Endothelial cell of umbilical vein (primary cell): Measurements from ENCODE around the gene BDKRB2. TPM values are rescaled to one million over a fixed set of nuclear protein-coding genes. Genes with fewer than 3 reads are reported as not detected.

Experiments used
- BruUV-seq: library from RNA; stranded (reverse); fragments of 400-500 nt; replicated peaks from 2 replicates; lab custom pipeline; 2021; lab: Mats Ljungman, UMichigan
- CTCF ChIA-PET: fragments of 300-600, 350-600 bp; sonication (Branson Sonifier 250); formaldehyde crosslinking; loops from one replicate; lab custom pipeline; 2021; ENCODE audit warnings: antibody characterized with exemption, inconsistent platforms; lab: Charles Lee
- POLR2A ChIA-PET: fragments of 300-600, 350-600 bp; sonication (Branson Sonifier 250); formaldehyde crosslinking; loops from one replicate; lab custom pipeline; 2021; ENCODE audit warnings: antibody characterized with exemption, inconsistent platforms; lab: Charles Lee
- DNase-seq: peaks from one replicate; pipeline ENCODE4 v3.0.0-alpha.2; 2011; ENCODE audit warnings: low read depth, low spot score
- FAIRE-seq: peaks from 2 replicates; lab custom pipeline; 2011; peaks lifted over from hg19 to GRCh38; lab: Jason Lieb, UNC
- H2AFZ ChIP-seq: 2 replicates; pipeline ENCODE4 v1.6.0; 2012; ENCODE audit warnings: low read depth, low read length, control low read depth, inconsistent platforms
- H3K27ac ChIP-seq: 2 replicates; pipeline ENCODE4 v1.5.1; 2011; ENCODE audit warnings: low read depth, mild to moderate bottlenecking, control low read depth, low read length, moderate library complexity; ENCODE audit not compliant: insufficient read depth
- H3K27me3 ChIP-seq, 2 experiments: 2 replicates each; pipeline versions ENCODE4 v1.6.0 to v1.6.1; 2011; ENCODE audit warnings: low read length in 2 of 2, mixed read lengths in 1 of 2; ENCODE audit not compliant: control insufficient read depth in 2 of 2, insufficient read depth in 2 of 2
- H3K36me3 ChIP-seq, 2 experiments: 2 replicates in 1 of 2; 3 replicates in 1 of 2; pipeline ENCODE4 v1.5.1; 2011; ENCODE audit warnings: low read length in 2 of 2, mild to moderate bottlenecking in 1 of 2, moderate library complexity in 1 of 2; ENCODE audit not compliant: control insufficient read depth in 2 of 2, insufficient read depth in 2 of 2; ENCODE audit errors: extremely low read depth in 1 of 2
- H3K4me1 ChIP-seq: 3 replicates; pipeline ENCODE4 v1.5.1; 2011; ENCODE audit warnings: mild to moderate bottlenecking, low read length; ENCODE audit not compliant: control insufficient read depth, insufficient read depth; ENCODE audit errors: extremely low read depth
- H3K4me2 ChIP-seq: 2 replicates; pipeline ENCODE4 v1.6.1; 2011; ENCODE audit warnings: low read length, control low read depth, mixed read lengths; ENCODE audit not compliant: insufficient read depth
- H3K4me3 ChIP-seq, 3 experiments: fragments of 200-600 bp in 1 of 3; sonication (generic), shearing (Covaris generic) in 1 of 3; replicated peaks in 1 of 3; 2 replicates each; pipeline ENCODE4 v1.5.1; 2011 to 2016; ENCODE audit warnings: control low read depth in 3 of 3, low read length in 3 of 3, mild to moderate bottlenecking in 2 of 3, inconsistent platforms in 1 of 3, low read depth in 1 of 3, moderate library complexity in 1 of 3; ENCODE audit not compliant: insufficient read depth in 1 of 3
- H3K79me2 ChIP-seq: 2 replicates; pipeline ENCODE4 v1.6.0; 2012; ENCODE audit warnings: low read length, inconsistent platforms; ENCODE audit not compliant: control insufficient read depth, insufficient read depth
- H3K9ac ChIP-seq: replicated peaks from 2 replicates; pipeline ENCODE3; 2011; ENCODE audit warnings: low read length, control low read depth; ENCODE audit not compliant: insufficient read depth; ENCODE audit errors: extremely low read depth
- H3K9me1 ChIP-seq: replicated peaks from 3 replicates; pipeline ENCODE4 v1.6.0; 2011; ENCODE audit warnings: mild to moderate bottlenecking, low read length; ENCODE audit not compliant: control insufficient read depth, insufficient read depth; ENCODE audit errors: extremely low read depth
- H3K9me3 ChIP-seq: replicated peaks from 2 replicates; pipeline ENCODE4 v1.5.1; 2012; ENCODE audit warnings: low read length, inconsistent platforms; ENCODE audit not compliant: control insufficient read depth, insufficient read depth
- H4K20me1 ChIP-seq: replicated peaks from 2 replicates; pipeline ENCODE3; 2011; ENCODE audit warnings: mild to moderate bottlenecking, low read length; ENCODE audit not compliant: control insufficient read depth, insufficient read depth; ENCODE audit errors: extremely low read depth
- EZH2 ChIP-seq: IDR thresholded peaks from 2 replicates; pipeline ENCODE4 v1.6.1; 2012; ENCODE audit warnings: borderline replicate concordance, low read depth, mild to moderate bottlenecking, moderate library complexity, low read length, inconsistent platforms; ENCODE audit not compliant: severe bottlenecking
- FOS ChIP-seq: IDR thresholded peaks from 2 replicates; pipeline ENCODE4 v1.6.1; 2011; ENCODE audit warnings: mild to moderate bottlenecking, low read length, moderate library complexity, borderline replicate concordance; ENCODE audit not compliant: insufficient read depth
- GATA2 ChIP-seq: IDR thresholded peaks from 2 replicates; pipeline ENCODE4 v1.7.0; 2011; ENCODE audit warnings: low read depth, mild to moderate bottlenecking, moderate library complexity, mixed read lengths, low read length; ENCODE audit not compliant: insufficient read length, insufficient read depth
- JUN ChIP-seq: IDR thresholded peaks from 2 replicates; pipeline ENCODE4 v1.6.1; 2011; ENCODE audit warnings: borderline replicate concordance, low read depth; ENCODE audit not compliant: insufficient read length, insufficient read depth
- MAX ChIP-seq: IDR thresholded peaks from 2 replicates; pipeline ENCODE4 v1.6.1; 2011; ENCODE audit not compliant: insufficient read depth, insufficient read length
- MYC ChIP-seq: IDR thresholded peaks from one replicate; pipeline ENCODE4 v1.6.1; 2011; ENCODE audit warnings: mild to moderate bottlenecking, low read depth, low read length
- POLR2A ChIP-seq: IDR thresholded peaks from 2 replicates; pipeline ENCODE4 v1.6.1; 2012; ENCODE audit warnings: low read depth, mild to moderate bottlenecking, control low read depth, low read length
- POLR2AphosphoS5 ChIP-seq: IDR thresholded peaks from 2 replicates; pipeline ENCODE4 v1.6.1; 2012; ENCODE audit warnings: low read depth, mild to moderate bottlenecking, control low read depth, low read length, moderate library complexity; ENCODE audit not compliant: insufficient read depth
- dilution Hi-C: fragments of 300-500 bp; cut with MboI; formaldehyde crosslinking; loops from one replicate; pipeline ENCODE4 v1.15.0; 2019; ENCODE audit warnings: low sequenced_read_pairs; ENCODE audit not compliant: extremely low pct_ligation_motif_present
- intact Hi-C: fragments of 100-400 bp; cut with micrococcal nuclease; formaldehyde crosslinking; loops from one replicate; pipeline ENCODE4 v1.10.0; 2022
- polyA plus RNA-seq, 4 experiments: library from polyadenylated mRNA; depleted of rRNA in 3 of 4; stranded (reverse) in 3 of 4; unstranded in 1 of 4; fragments of >200 nt; gene quantifications; 2 replicates each; pipeline versions ENCODE4 v1.2.1 to v1.2.3, GENCODE V29; 2011 to 2012; ENCODE audit warnings: missing spikeins in 1 of 4
- total RNA-seq: library from RNA; stranded (reverse); gene quantifications from 2 replicates; pipeline ENCODE4 v1.2.3, GENCODE V29; 2021

The BDKRB2 gene
- total and polyA plus RNA-seq, 2 donors (not counting 3 experiments of a cell fraction or from before 2014, with no cell fraction given): 0.22 to 0.77 TPM

GRCh38 chr14:96232506-96232905 is 27.9 kb downstream of the BDKRB2 start:
- dilution Hi-C loops: no loop called here
- H3K4me2 ChIP-seq: no peak overlapping the region
- no peak overlapping the region for H2AFZ ChIP-seq
- H3K27ac ChIP-seq: no peak overlapping the region
- H3K79me2 ChIP-seq: no peaks in the 10 kb centered on the region
- BruUV-seq: no TSS peak
- no peaks in the 10 kb centered on the region for H3K9me1 ChIP-seq
- intact Hi-C loops: no loop called here
- FAIRE-seq (no peak), DNase-seq (no peak)
- no peaks in the 10 kb centered on the region for H3K4me1 ChIP-seq
- no peak overlapping the region for H3K4me3 ChIP-seq
- TF ChIP-seq POLR2AphosphoS5: no peak
- TF ChIP-seq GATA2: no peak
- TF ChIP-seq FOS: no peak
- TF ChIP-seq MYC: no peak
- no peak for TF ChIP-seq MAX
- TF ChIP-seq POLR2A: no peak
- no peaks in the 10 kb centered on the region for H3K27me3 ChIP-seq
- no peaks in the 10 kb centered on the region for H3K36me3 ChIP-seq
- no peaks in the 10 kb centered on the region for H3K9me3 ChIP-seq
- POLR2A ChIA-PET: no interaction called here
- H3K9ac ChIP-seq: no peak overlapping the region
- CTCF ChIA-PET: interaction anchor here (1.7 kb wide), 1 partner anchor 43 kb away, joined by 3 read pairs; no protein-coding TSS in a partner anchor
- H4K20me1 ChIP-seq: no peaks in the 10 kb centered on the region

GRCh38 chr14:96233661-96234060 is 29.0 kb downstream of the BDKRB2 start:
- POLR2A ChIA-PET: no interaction called here
- DNase-seq (no peak), FAIRE-seq (no peak)
- Histone ChIP-seq H3K4me3 (no peak overlapping the region), H3K9me1 (no peaks in the 10 kb centered on the region), H3K4me2 (no peak overlapping the region), H3K9me3 (no peaks in the 10 kb centered on the region), H4K20me1 (no peaks in the 10 kb centered on the region), H3K27me3 (no peaks in the 10 kb centered on the region), H3K27ac (no peak overlapping the region), H3K4me1 (no peaks in the 10 kb centered on the region), H2AFZ (no peak overlapping the region), H3K9ac (no peak overlapping the region), H3K36me3 (no peaks in the 10 kb centered on the region), H3K79me2 (no peaks in the 10 kb centered on the region)
- CTCF ChIA-PET: no interaction called here
- intact Hi-C loops: no loop called here
- TF ChIP-seq JUN: no peak
- no peak for TF ChIP-seq POLR2A
- no peak for TF ChIP-seq EZH2
- no peak for TF ChIP-seq POLR2AphosphoS5
- dilution Hi-C loops: no loop called here
- no TSS peak for BruUV-seq
